Keratinocyte (primary cell): Measurements from ENCODE around the gene DIDO1. TPM values are rescaled to one million over a fixed set of nuclear protein-coding genes. Genes with fewer than 3 reads are reported as not detected.

Experiments
- DNase-seq: peaks from one replicate; pipeline ENCODE4 v3.0.0-alpha.2; 2011; ENCODE audit warnings: low read depth, missing footprints, low spot score
- FAIRE-seq: peaks from 2 replicates; lab custom pipeline; 2011; peaks lifted over from hg19 to GRCh38; lab: Jason Lieb, UNC
- H2AFZ ChIP-seq: 2 replicates; pipeline ENCODE4 v1.6.0; 2012; ENCODE audit warnings: low read length, control low read depth, inconsistent platforms; ENCODE audit not compliant: control insufficient read depth
- H3K27ac ChIP-seq: 2 replicates; pipeline ENCODE4 v1.5.1; 2011; ENCODE audit warnings: low read length; ENCODE audit not compliant: control insufficient read depth, insufficient read depth
- H3K27me3 ChIP-seq: 3 replicates; pipeline ENCODE4 v1.6.0; 2011; ENCODE audit warnings: low read length; ENCODE audit not compliant: control insufficient read depth, insufficient read depth; ENCODE audit errors: extremely low read depth
- H3K36me3 ChIP-seq, 2 experiments: 2 replicates in 1 of 2; 3 replicates in 1 of 2; pipeline ENCODE4 v1.5.1; 2011; ENCODE audit warnings: low read length in 2 of 2, mild to moderate bottlenecking in 1 of 2; ENCODE audit not compliant: control insufficient read depth in 2 of 2, insufficient read depth in 2 of 2; ENCODE audit errors: extremely low read depth in 1 of 2
- H3K4me1 ChIP-seq: 3 replicates; pipeline ENCODE4 v1.5.1; 2011; ENCODE audit warnings: low read length; ENCODE audit not compliant: control insufficient read depth, insufficient read depth; ENCODE audit errors: extremely low read depth
- H3K4me2 ChIP-seq: 3 replicates; pipeline ENCODE4 v1.6.0; 2011; ENCODE audit warnings: low read depth, low read length; ENCODE audit not compliant: control insufficient read depth, insufficient read depth; ENCODE audit errors: extremely low read depth
- H3K4me3 ChIP-seq, 3 experiments: fragments of 200-600 bp in 1 of 3; sonication (generic) in 1 of 3; 2 replicates in 2 of 3; 3 replicates in 1 of 3; pipeline ENCODE4 v1.5.1; 2011 to 2016; ENCODE audit warnings: low read length in 3 of 3, mild to moderate bottlenecking in 3 of 3, control low read depth in 2 of 3, inconsistent platforms in 1 of 3, low read depth in 1 of 3, mixed read lengths in 1 of 3, mixed run types in 1 of 3, moderate library complexity in 1 of 3; ENCODE audit not compliant: control insufficient read depth in 2 of 3, insufficient read depth in 2 of 3; ENCODE audit errors: extremely low read depth in 1 of 3
- H3K79me2 ChIP-seq: 2 replicates; pipeline ENCODE4 v1.6.0; 2012; ENCODE audit warnings: low read length; ENCODE audit not compliant: control insufficient read depth, insufficient read depth
- H3K9ac ChIP-seq: 3 replicates; pipeline ENCODE4 v1.6.0; 2011; ENCODE audit warnings: low read length; ENCODE audit not compliant: control insufficient read depth, insufficient read depth; ENCODE audit errors: extremely low read depth
- H3K9me1 ChIP-seq: 3 replicates; pipeline ENCODE4 v1.6.0; 2011; ENCODE audit warnings: low read length; ENCODE audit not compliant: control insufficient read depth, insufficient read depth; ENCODE audit errors: extremely low read depth
- H3K9me3 ChIP-seq: 2 replicates; pipeline ENCODE4 v1.5.1; 2012; ENCODE audit warnings: low read depth, low read length; ENCODE audit not compliant: control insufficient read depth
- H4K20me1 ChIP-seq: 3 replicates; pipeline ENCODE4 v1.6.0; 2011; ENCODE audit warnings: low read length; ENCODE audit not compliant: control insufficient read depth, insufficient read depth; ENCODE audit errors: extremely low read depth
- EZH2 ChIP-seq: IDR thresholded peaks from one replicate; pipeline ENCODE4 v1.6.1; 2012; ENCODE audit warnings: inconsistent platforms, mild to moderate bottlenecking, low read length, moderate library complexity
- dilution Hi-C: fragments of 300-500 bp; cut with MboI; formaldehyde crosslinking; loops from one replicate; pipeline ENCODE4 v1.7.0; 2020; ENCODE audit warnings: low sequenced_read_pairs; ENCODE audit not compliant: extremely low pct_ligation_motif_present
- polyA plus RNA-seq, 5 experiments: library from polyadenylated mRNA; depleted of rRNA in 3 of 5; stranded (reverse) in 3 of 5; stranded (forward) in 1 of 5; unstranded in 1 of 5; fragments of >200 nt; gene quantifications; 1 replicate in 1 of 5; 2 replicates in 3 of 5; 3 replicates in 1 of 5; pipeline versions ENCODE4 v1.2.1 to v1.2.3, GENCODE V29; 2011 to 2012; ENCODE audit warnings: missing spikeins in 2 of 5, low read depth in 1 of 5, low replicate concordance in 1 of 5
- TF ChIP-seq, protein P1 (sequence below), 3 experiments: IDR thresholded peaks in 1 of 3; conservative IDR thresholded peaks in 1 of 3; optimal IDR thresholded peaks in 1 of 3; 2 replicates in 2 of 3; 3 replicates in 1 of 3; pipeline versions ENCODE3 to v1.5.1; 2011; ENCODE audit warnings: low read length in 3 of 3, mild to moderate bottlenecking in 3 of 3, moderate library complexity in 2 of 3, control low read depth in 1 of 3, inconsistent platforms in 1 of 3; ENCODE audit not compliant: insufficient read depth in 2 of 3; ENCODE audit errors: extremely low read depth in 1 of 3

Gene DIDO1
- polyA plus RNA-seq, 1 donor (not counting 4 experiments of a cell fraction or from before 2014, with no cell fraction given): 14.2 TPM

GRCh38 chr20:62952373-62952967 is 26.2 kb upstream of the DIDO1 start, which contains the start of gene SLC17A9:
SLC17A9 (plus strand) TSS chr20:62952709; CDS start chr20:62952831, 122 bp downstream.
- FAIRE-seq (no peak), DNase-seq (no peak)
- peaks cover 4% of the 10 kb centered on the region for H3K27me3 ChIP-seq
- dilution Hi-C loops: no loop called here
- H3K4me1 ChIP-seq: peaks cover 3% of the 10 kb centered on the region
- peak within 1 kb of the TSS; percentile 22 for H2AFZ ChIP-seq
- H3K9me3 ChIP-seq: no peaks in the 10 kb centered on the region
- no peak for TF ChIP-seq EZH2
- TF ChIP-seq, protein P1, sequence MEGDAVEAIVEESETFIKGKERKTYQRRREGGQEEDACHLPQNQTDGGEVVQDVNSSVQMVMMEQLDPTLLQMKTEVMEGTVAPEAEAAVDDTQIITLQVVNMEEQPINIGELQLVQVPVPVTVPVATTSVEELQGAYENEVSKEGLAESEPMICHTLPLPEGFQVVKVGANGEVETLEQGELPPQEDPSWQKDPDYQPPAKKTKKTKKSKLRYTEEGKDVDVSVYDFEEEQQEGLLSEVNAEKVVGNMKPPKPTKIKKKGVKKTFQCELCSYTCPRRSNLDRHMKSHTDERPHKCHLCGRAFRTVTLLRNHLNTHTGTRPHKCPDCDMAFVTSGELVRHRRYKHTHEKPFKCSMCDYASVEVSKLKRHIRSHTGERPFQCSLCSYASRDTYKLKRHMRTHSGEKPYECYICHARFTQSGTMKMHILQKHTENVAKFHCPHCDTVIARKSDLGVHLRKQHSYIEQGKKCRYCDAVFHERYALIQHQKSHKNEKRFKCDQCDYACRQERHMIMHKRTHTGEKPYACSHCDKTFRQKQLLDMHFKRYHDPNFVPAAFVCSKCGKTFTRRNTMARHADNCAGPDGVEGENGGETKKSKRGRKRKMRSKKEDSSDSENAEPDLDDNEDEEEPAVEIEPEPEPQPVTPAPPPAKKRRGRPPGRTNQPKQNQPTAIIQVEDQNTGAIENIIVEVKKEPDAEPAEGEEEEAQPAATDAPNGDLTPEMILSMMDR (optimal IDR thresholded peaks at IDR 0.05 in 1 of 3, IDR thresholded peaks at IDR 0.05 in 1 of 3, conservative IDR thresholded peaks at IDR 0.05 in 1 of 3; ENCODE audit: extremely low read depth in 1 of 3, insufficient read depth in 2 of 3, low read length in 3 of 3): no peak
- peaks cover 0 to 8% of the 10 kb centered on the region in 2 experiments for H3K36me3 ChIP-seq
- peak within 1 kb of the TSS; percentile 37 for H3K4me2 ChIP-seq
- H4K20me1 ChIP-seq: no peaks in the 10 kb centered on the region
- no peak within 1 kb of the TSS for H3K9ac ChIP-seq
- no peaks in the 10 kb centered on the region for H3K9me1 ChIP-seq
- H3K4me3 ChIP-seq: no peak within 1 kb of the TSS
- H3K79me2 ChIP-seq: no peaks in the 10 kb centered on the region
- no peak within 1 kb of the TSS for H3K27ac ChIP-seq

GRCh38 chr20:62951896-62952372 is 25.6 kb upstream of the DIDO1 start:
- Histone ChIP-seq H3K9me3 (no peaks in the 10 kb centered on the region), H3K9me1 (no peaks in the 10 kb centered on the region), H3K79me2 (no peaks in the 10 kb centered on the region), H3K4me1 (peaks cover 3% of the 10 kb centered on the region), H4K20me1 (no peaks in the 10 kb centered on the region), H2AFZ (no peak overlapping the region), H3K9ac (no peak overlapping the region), H3K4me3 (no peak overlapping the region), H3K27ac (no peak overlapping the region), H3K36me3 (peaks cover 1 to 8% of the 10 kb centered on the region in 2 experiments), H3K4me2 (no peak overlapping the region), H3K27me3 (peaks cover 4% of the 10 kb centered on the region)
- DNase-seq: no peak
- TF ChIP-seq, protein P1 (optimal IDR thresholded peaks at IDR 0.05 in 1 of 3, IDR thresholded peaks at IDR 0.05 in 1 of 3, conservative IDR thresholded peaks at IDR 0.05 in 1 of 3; ENCODE audit: extremely low read depth in 1 of 3, insufficient read depth in 2 of 3, low read length in 3 of 3): no peak
- TF ChIP-seq EZH2: no peak
- no peak for FAIRE-seq
- dilution Hi-C loops: no loop called here
